Measurements from ENCODE around the gene EPN2.

- TF ChIP-seq CTCF (IDR thresholded peaks at IDR 0.05 in 4 of 5, conservative IDR thresholded peaks at IDR 0.05 in 1 of 5) (no peak), POLR2A (IDR thresholded peaks at IDR 0.05) (no peak)
Measured at GRCh38 chr17:19331543-19332245, 94.5 kb downstream of the EPN2 start.
